Esophagus muscularis mucosa (tissue), 3 donors: Measurements from ENCODE around the gene PCDHGB6.
A peak's percentile ranks its signal among the peaks of the same experiment; 100 is the strongest.

ENCODE experiments used
- CTCF ChIP-seq, 3 experiments: fragments of 200-600 bp in 2 of 3; fragments of 450-650 bp in 1 of 3; sonication (generic) in 2 of 3; IDR thresholded peaks; one replicate each; pipeline ENCODE4 v1.5.1; 2017 to 2019; ENCODE audit warnings: antibody characterized with exemption in 3 of 3, mild to moderate bottlenecking in 2 of 3, moderate library complexity in 1 of 3
- POLR2A ChIP-seq: fragments of 450-650 bp; IDR thresholded peaks from one replicate; pipeline ENCODE4 v1.6.1; 2017; ENCODE audit warnings: antibody characterized with exemption, moderate library complexity, mild to moderate bottlenecking, low read depth

- TF ChIP-seq CTCF (IDR thresholded peaks at IDR 0.05) (peak in 1 of 3 experiments; percentile 3), POLR2A (no peak)
These were observed 25.1 kb upstream of the PCDHGB6 start, which contains the start of gene PCDHGA7 for GRCh38 chr5:141382469-141383294.
